Body of pancreas (tissue), 4 donors: ENCODE measurements around the gene SCTR. TPM values are rescaled to one million over a fixed set of nuclear protein-coding genes. Genes with fewer than 3 reads are reported as not detected.

Source experiments
- ATAC-seq: fragments of 150-250 bp; one replicate; pipeline ENCODE4 v1.9.1; 2016
- DNase-seq, 4 donors: peaks; one replicate each; pipeline ENCODE4 v3.0.0-alpha.2; 2019
- H3K27ac ChIP-seq, 4 donors: fragments of 200-600 bp; sonication (generic); 1 replicate in 3 of 4; 2 replicates in 1 of 4; pipeline versions ENCODE4 v1.5.1 to v1.6.1; 2016 to 2019; ENCODE audit warnings: mild to moderate bottlenecking in 1 of 4, mixed read lengths in 1 of 4, moderate library complexity in 1 of 4
- H3K27me3 ChIP-seq, 2 donors: fragments of 200-600 bp; sonication (generic); one replicate each; pipeline ENCODE4 v1.6.0; 2016; ENCODE audit warnings: mild to moderate bottlenecking in 1 of 2
- H3K36me3 ChIP-seq, 2 donors: fragments of 200-600 bp; sonication (generic); replicated peaks in 1 of 2; 2 replicates each; pipeline ENCODE4 v1.5.1; 2016; ENCODE audit warnings: low read depth in 2 of 2; ENCODE audit not compliant: insufficient read depth in 1 of 2
- H3K4me1 ChIP-seq: fragments of 200-600 bp; sonication (generic); one replicate; pipeline ENCODE4 v1.6.0; 2016
- H3K4me3 ChIP-seq, 2 donors: fragments of 200-600 bp; sonication (generic); 1 replicate in 1 of 2; 2 replicates in 1 of 2; pipeline ENCODE4 v1.5.1; 2016 to 2019
- H3K9me3 ChIP-seq, 3 donors: fragments of 200-600 bp; sonication (generic); 1 replicate in 2 of 3; 2 replicates in 1 of 3; pipeline ENCODE4 v1.5.1; 2016
- CTCF ChIP-seq, 7 experiments: fragments of 450-650 bp in 4 of 7; fragments of 200-600 bp in 3 of 7; sonication (generic) in 3 of 7; IDR thresholded peaks; one replicate each; pipeline ENCODE4 v1.5.1; 2016 to 2019; ENCODE audit warnings: antibody characterized with exemption in 7 of 7
- POLR2A ChIP-seq, 3 donors: fragments of 450-650 bp; IDR thresholded peaks; one replicate each; pipeline ENCODE4 v1.6.1; 2016; ENCODE audit warnings: antibody characterized with exemption in 3 of 3, mild to moderate bottlenecking in 2 of 3
- WGBS, 2 donors: methylation state at CpG; one replicate each; pipeline ENCODE4 v1.1.5; 2017; 5-methylcytosine and 5-hydroxymethylcytosine counted together
- intact Hi-C: fragments of 100-400 bp; cut with DNase I; formaldehyde crosslinking; loops from one replicate; pipeline ENCODE4 v1.15.1; 2023
- total RNA-seq, 2 donors: library from RNA; depleted of rRNA; stranded (reverse); fragments of >200 nt; gene quantifications; one replicate each; pipeline ENCODE4 v1.1.0, GENCODE V29; 2016

The SCTR gene
- total RNA-seq, 2 donors from 2014 or later, result 69.0 to 183 TPM

- H3K36me3 ChIP-seq, result no peaks in the 10 kb centered on the region
- H3K27ac ChIP-seq, result peak overlapping the region in 3 of 4 donors; percentile 1 to 54 (median 46)
- H3K4me3 ChIP-seq, result no peak overlapping the region
- no peaks in the 10 kb centered on the region for H3K9me3 ChIP-seq
- 64 to 77% methylated on average over 8 to 15 of the region's 15 CpGs for WGBS, 2 donors
- no peaks in the 10 kb centered on the region for H3K27me3 ChIP-seq
- TF ChIP-seq CTCF (IDR thresholded peaks at IDR 0.05) (no peak), POLR2A (IDR thresholded peaks at IDR 0.05) (no peak)
- H3K4me1 ChIP-seq, result peaks cover 47% of the 10 kb centered on the region
- peak; percentile 56 to 80 (median 68) for DNase-seq
- ATAC-seq, result no peak
- intact Hi-C loops, result no loop called here
Measured at GRCh38 chr2:119439574-119440500, 84.4 kb downstream of the SCTR start.

- no peak for ATAC-seq
- TF ChIP-seq CTCF (IDR thresholded peaks at IDR 0.05), result no peak
- no peak for TF ChIP-seq POLR2A (IDR thresholded peaks at IDR 0.05)
- intact Hi-C loops, result no loop called here
- Histone ChIP-seq H3K36me3 (no peaks in the 10 kb centered on the region), H3K27me3 (no peaks in the 10 kb centered on the region), H3K4me3 (no peak overlapping the region), H3K27ac (peak overlapping the region in 3 of 4 donors; percentile 11 to 65 (median 57)), H3K4me1 (peaks cover 57% of the 10 kb centered on the region), H3K9me3 (no peaks in the 10 kb centered on the region)
- 76 to 85% methylated on average over 6 of the region's 6 CpGs for WGBS, 2 donors
- DNase-seq, result no peak
Measured at GRCh38 chr2:119438726-119439284, 85.5 kb downstream of the SCTR start.

- intact Hi-C loops, result no loop called here
- peak overlapping the region in 3 of 4 donors; percentile 11 to 65 (median 57) for H3K27ac ChIP-seq
Measured at GRCh38 chr2:119438128-119438656, 86.1 kb downstream of the SCTR start.

GRCh38 chr2:119436993-119437772, 87.1 kb downstream of the SCTR start:
- Histone ChIP-seq H3K9me3 (no peaks in the 10 kb centered on the region), H3K27me3 (no peaks in the 10 kb centered on the region), H3K4me1 (peaks cover 72% of the 10 kb centered on the region), H3K4me3 (no peak overlapping the region), H3K27ac (peak overlapping the region in 2 of 4 donors; percentile 57 to 65), H3K36me3 (no peaks in the 10 kb centered on the region)
- WGBS, 2 donors, result 93 to 95% methylated on average over 13 to 22 of the region's 22 CpGs
- no peak for ATAC-seq
- no peak for DNase-seq
- intact Hi-C loops, result no loop called here
- TF ChIP-seq POLR2A (IDR thresholded peaks at IDR 0.05) (no peak), CTCF (IDR thresholded peaks at IDR 0.05) (no peak)

More at GRCh38 chr2:119438128-119438656, 86.1 kb downstream of the SCTR start:
- DNase-seq (peak in 1 of 4 donors; percentile 41), ATAC-seq (peak; percentile 45)
- H3K36me3 ChIP-seq, result no peaks in the 10 kb centered on the region
- H3K9me3 ChIP-seq, result no peaks in the 10 kb centered on the region
- H3K4me3 ChIP-seq, result no peak overlapping the region
- WGBS, 2 donors, result 61 to 64% methylated on average over 6 of the region's 6 CpGs
- TF ChIP-seq POLR2A (IDR thresholded peaks at IDR 0.05) (no peak), CTCF (IDR thresholded peaks at IDR 0.05) (no peak)
- peaks cover 63% of the 10 kb centered on the region for H3K4me1 ChIP-seq
- no peaks in the 10 kb centered on the region for H3K27me3 ChIP-seq
